ENCODE data around the gene ZFHX2. TPM values are rescaled to one million over a fixed set of nuclear protein-coding genes. Genes with fewer than 3 reads are reported as not detected.
"Not testable (repeated sequence)": the region's sequence is repeated elsewhere in the genome, so short reads cannot be mapped to it uniquely, and the experiment has no call there.

Gene ZFHX2
- not detected for total RNA-seq

DNA sequence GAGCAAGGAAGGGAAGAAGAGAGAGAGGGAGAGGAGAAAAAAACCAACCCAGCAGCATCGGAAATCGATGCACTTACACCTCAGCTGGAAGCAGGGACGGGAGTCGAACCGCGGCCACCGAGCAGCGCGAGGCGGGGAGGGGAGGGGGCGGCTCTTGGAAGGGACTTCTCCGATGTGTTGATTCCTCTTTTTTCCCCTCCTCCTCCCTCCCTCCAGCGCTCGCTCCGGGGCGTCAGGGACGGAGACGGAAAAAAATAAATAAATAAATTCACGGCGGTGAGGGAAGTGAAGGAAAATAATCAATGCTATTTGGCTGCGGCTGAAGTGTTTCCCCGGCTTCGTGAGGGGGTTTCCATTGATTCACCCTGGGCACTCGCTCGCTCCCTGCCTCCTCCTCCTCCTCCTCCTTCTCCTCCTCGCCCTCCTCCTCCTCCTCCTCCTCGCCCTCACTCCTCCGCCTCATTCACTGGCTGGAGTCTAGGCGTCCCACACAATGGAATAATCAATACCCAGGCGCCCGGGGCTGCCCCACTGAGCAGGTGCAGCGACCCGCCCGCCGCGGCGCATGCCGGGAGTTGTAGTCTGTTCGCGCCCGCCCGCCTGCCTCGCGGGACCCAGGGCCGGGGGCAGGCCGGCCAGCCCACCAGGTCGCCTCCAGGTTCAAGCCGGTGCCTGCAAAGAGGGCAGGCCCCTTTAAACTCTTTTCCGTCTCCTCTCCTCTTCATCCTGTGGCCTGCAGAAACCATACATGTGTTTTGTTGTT, at the start of gene ZFHX2:
Gene ZFHX2, minus strand, starts transcription at position 500 of the 763 bp plus-strand sequence. CDS start 16,440 bp downstream, outside the sequence.
- H3K9me3 ChIP-seq (ENCODE audit: control insufficient read depth in 3 of 3, low read length in 3 of 3), result no peaks in the 10 kb centered on the region
- H3K9ac ChIP-seq (ENCODE audit: low read depth in 1 of 3, low read length in 3 of 3), result peak within 1 kb of the TSS; percentile 68 to 76 (median 76)
- H3K27me3 ChIP-seq (ENCODE audit: control insufficient read depth in 3 of 3, insufficient read depth in 3 of 3, low read length in 3 of 3), result peaks cover 0 to 6% (median 0%) of the 10 kb centered on the region in 3 donors
- peaks cover 13 to 29% (median 18%) of the 10 kb centered on the region in 3 donors for H3K4me1 ChIP-seq (ENCODE audit: control insufficient read depth in 3 of 3, insufficient read depth in 3 of 3, low read length in 3 of 3)
- H3K4me3 ChIP-seq (ENCODE audit: low read length in 3 of 3), result peak within 1 kb of the TSS; percentile 79 to 88 (median 86)
- peak within 1 kb of the TSS; percentile 19 for H3K27ac ChIP-seq (ENCODE audit: low read depth, low read length)
- H3K36me3 ChIP-seq (ENCODE audit: control insufficient read depth in 3 of 3, insufficient read depth in 3 of 3, low read length in 3 of 3), result no peaks in the 10 kb centered on the region

DNA sequence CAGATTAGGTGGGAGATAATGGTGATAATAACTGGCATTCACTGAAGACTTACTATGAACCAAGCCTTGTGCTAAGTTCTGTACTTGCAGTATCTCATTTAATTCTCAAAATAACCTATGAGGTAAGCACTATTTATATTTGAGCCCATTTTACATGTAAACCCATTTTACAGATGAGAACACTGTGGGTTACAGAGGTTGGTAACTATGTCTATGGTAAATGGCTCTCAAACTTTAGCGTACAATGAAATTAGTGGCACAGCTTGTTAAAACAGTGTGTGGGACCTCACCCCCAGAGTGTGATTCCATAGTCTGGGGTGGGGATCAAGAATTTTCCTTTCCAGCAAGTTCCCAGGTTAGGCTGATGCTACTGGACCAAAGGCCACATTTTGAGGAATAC, 49.2 kb upstream of the ZFHX2 start:
- H3K27ac ChIP-seq (ENCODE audit: low read depth, low read length), result no peak overlapping the region
- H3K9me3 ChIP-seq (ENCODE audit: control insufficient read depth in 3 of 3, low read length in 3 of 3), result no peaks in the 10 kb centered on the region
- H3K27me3 ChIP-seq (ENCODE audit: control insufficient read depth in 3 of 3, insufficient read depth in 3 of 3, low read length in 3 of 3), result no peaks in the 10 kb centered on the region
- peaks cover under 1 to 10% (median 2%) of the 10 kb centered on the region in 3 donors for H3K4me1 ChIP-seq (ENCODE audit: control insufficient read depth in 3 of 3, insufficient read depth in 3 of 3, low read length in 3 of 3)
- H3K36me3 ChIP-seq (ENCODE audit: control insufficient read depth in 3 of 3, insufficient read depth in 3 of 3, low read length in 3 of 3), result no peaks in the 10 kb centered on the region
- H3K9ac ChIP-seq (ENCODE audit: low read depth in 1 of 3, low read length in 3 of 3), result no peak overlapping the region
- H3K4me3 ChIP-seq (ENCODE audit: low read length in 3 of 3), result no peak overlapping the region

GRCh38 chr14:23600322-23600707, 48.8 kb upstream of the ZFHX2 start:
- Histone ChIP-seq H3K36me3 (ENCODE audit: control insufficient read depth in 3 of 3, insufficient read depth in 3 of 3, low read length in 3 of 3) (no peaks in the 10 kb centered on the region), H3K9ac (ENCODE audit: low read depth in 1 of 3, low read length in 3 of 3) (no peak overlapping the region), H3K27me3 (ENCODE audit: control insufficient read depth in 3 of 3, insufficient read depth in 3 of 3, low read length in 3 of 3) (no peaks in the 10 kb centered on the region), H3K4me1 (ENCODE audit: control insufficient read depth in 3 of 3, insufficient read depth in 3 of 3, low read length in 3 of 3) (peaks cover 0 to 7% (median 0%) of the 10 kb centered on the region in 3 donors), H3K27ac (ENCODE audit: low read depth, low read length) (no peak overlapping the region), H3K9me3 (ENCODE audit: control insufficient read depth in 3 of 3, low read length in 3 of 3) (no peaks in the 10 kb centered on the region), H3K4me3 (ENCODE audit: low read length in 3 of 3) (no peak overlapping the region)

- not testable (repeated sequence) for H3K27ac ChIP-seq (ENCODE audit: low read depth, low read length); H3K4me3 ChIP-seq (ENCODE audit: low read length in 3 of 3); H3K36me3 ChIP-seq (ENCODE audit: control insufficient read depth in 3 of 3, insufficient read depth in 3 of 3, low read length in 3 of 3); H3K9ac ChIP-seq (ENCODE audit: low read depth in 1 of 3, low read length in 3 of 3); H3K4me1 ChIP-seq (ENCODE audit: control insufficient read depth in 3 of 3, insufficient read depth in 3 of 3, low read length in 3 of 3); H3K27me3 ChIP-seq (ENCODE audit: control insufficient read depth in 3 of 3, insufficient read depth in 3 of 3, low read length in 3 of 3); H3K9me3 ChIP-seq (ENCODE audit: control insufficient read depth in 3 of 3, low read length in 3 of 3)
These were observed 42.6 kb upstream of the ZFHX2 start for GRCh38 chr14:23594191-23594590.

- Histone ChIP-seq H3K36me3 (ENCODE audit: control insufficient read depth in 3 of 3, insufficient read depth in 3 of 3, low read length in 3 of 3) (no peaks in the 10 kb centered on the region), H3K9me3 (ENCODE audit: control insufficient read depth in 3 of 3, low read length in 3 of 3) (no peaks in the 10 kb centered on the region), H3K4me1 (ENCODE audit: control insufficient read depth in 3 of 3, insufficient read depth in 3 of 3, low read length in 3 of 3) (no peaks in the 10 kb centered on the region), H3K27ac (ENCODE audit: low read depth, low read length) (no peak overlapping the region), H3K9ac (ENCODE audit: low read depth in 1 of 3, low read length in 3 of 3) (no peak overlapping the region), H3K4me3 (ENCODE audit: low read length in 3 of 3) (no peak overlapping the region), H3K27me3 (ENCODE audit: control insufficient read depth in 3 of 3, insufficient read depth in 3 of 3, low read length in 3 of 3) (no peaks in the 10 kb centered on the region)
These were observed 38.6 kb upstream of the ZFHX2 start for GRCh38 chr14:23590198-23590597.

- H3K27ac ChIP-seq (ENCODE audit: low read depth, low read length), result no peak overlapping the region
These were observed 38.0 kb upstream of the ZFHX2 start for GRCh38 chr14:23589606-23590005.

GRCh38 chr14:23588884-23589598, 37.5 kb upstream of the ZFHX2 start:
- H3K4me3 ChIP-seq (ENCODE audit: low read length in 3 of 3), result no peak overlapping the region
- no peaks in the 10 kb centered on the region for H3K4me1 ChIP-seq (ENCODE audit: control insufficient read depth in 3 of 3, insufficient read depth in 3 of 3, low read length in 3 of 3)
- no peak overlapping the region for H3K27ac ChIP-seq (ENCODE audit: low read depth, low read length)
- H3K9me3 ChIP-seq (ENCODE audit: control insufficient read depth in 3 of 3, low read length in 3 of 3), result no peaks in the 10 kb centered on the region
- no peaks in the 10 kb centered on the region for H3K36me3 ChIP-seq (ENCODE audit: control insufficient read depth in 3 of 3, insufficient read depth in 3 of 3, low read length in 3 of 3)
- H3K27me3 ChIP-seq (ENCODE audit: control insufficient read depth in 3 of 3, insufficient read depth in 3 of 3, low read length in 3 of 3), result no peaks in the 10 kb centered on the region
- peak overlapping the region in 1 of 3 donors; percentile 8 for H3K9ac ChIP-seq (ENCODE audit: low read depth in 1 of 3, low read length in 3 of 3)

More at GRCh38 chr14:23589606-23590005, 38.0 kb upstream of the ZFHX2 start:
- Histone ChIP-seq H3K9ac (ENCODE audit: low read depth in 1 of 3, low read length in 3 of 3) (peak overlapping the region in 1 of 3 donors; percentile 8), H3K4me1 (ENCODE audit: control insufficient read depth in 3 of 3, insufficient read depth in 3 of 3, low read length in 3 of 3) (no peaks in the 10 kb centered on the region), H3K36me3 (ENCODE audit: control insufficient read depth in 3 of 3, insufficient read depth in 3 of 3, low read length in 3 of 3) (no peaks in the 10 kb centered on the region), H3K27me3 (ENCODE audit: control insufficient read depth in 3 of 3, insufficient read depth in 3 of 3, low read length in 3 of 3) (no peaks in the 10 kb centered on the region), H3K9me3 (ENCODE audit: control insufficient read depth in 3 of 3, low read length in 3 of 3) (no peaks in the 10 kb centered on the region), H3K4me3 (ENCODE audit: low read length in 3 of 3) (no peak overlapping the region)

DNA sequence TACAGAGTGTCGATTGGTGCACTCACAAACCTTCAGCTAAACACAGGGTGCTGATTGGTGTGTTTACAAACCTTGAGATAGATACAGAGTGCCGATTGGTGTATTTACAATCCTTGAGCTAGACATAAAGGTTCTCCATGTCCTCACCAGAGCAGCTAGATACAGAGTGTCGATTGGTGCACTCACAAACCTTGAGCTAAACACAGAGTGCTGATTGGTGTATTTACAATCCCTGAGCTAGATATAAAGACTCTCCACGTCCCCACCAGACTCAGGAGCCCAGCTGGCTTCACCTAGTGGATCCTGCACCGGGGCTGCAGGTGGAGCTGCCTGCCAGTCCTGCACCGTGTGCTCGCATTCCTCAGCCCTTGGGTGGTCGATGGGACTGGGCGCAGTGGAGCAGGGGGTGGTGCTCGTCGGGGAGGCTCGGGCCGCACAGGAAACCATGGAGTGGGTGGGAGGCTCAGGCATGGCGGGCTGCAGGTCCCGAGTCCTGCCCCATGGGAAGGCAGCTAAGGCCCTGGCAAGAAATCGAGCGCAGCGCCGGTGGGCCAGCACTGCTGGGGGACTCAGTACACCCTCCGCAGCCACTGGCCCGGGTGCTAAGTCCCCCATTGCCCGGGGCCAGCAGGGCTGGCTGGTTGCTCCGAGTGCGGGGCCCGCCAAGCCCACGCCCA, 33.1 kb upstream of the ZFHX2 start:
- not testable (repeated sequence) for H3K27ac ChIP-seq (ENCODE audit: low read depth, low read length); H3K4me3 ChIP-seq (ENCODE audit: low read length in 3 of 3); H3K4me1 ChIP-seq (ENCODE audit: control insufficient read depth in 3 of 3, insufficient read depth in 3 of 3, low read length in 3 of 3); H3K9ac ChIP-seq (ENCODE audit: low read depth in 1 of 3, low read length in 3 of 3); H3K36me3 ChIP-seq (ENCODE audit: control insufficient read depth in 3 of 3, insufficient read depth in 3 of 3, low read length in 3 of 3); H3K9me3 ChIP-seq (ENCODE audit: control insufficient read depth in 3 of 3, low read length in 3 of 3)
- peaks cover 12 to 25% (median 12%) of the 10 kb centered on the region in 3 donors for H3K27me3 ChIP-seq (ENCODE audit: control insufficient read depth in 3 of 3, insufficient read depth in 3 of 3, low read length in 3 of 3)

GRCh38 chr14:23583761-23584526, 32.4 kb upstream of the ZFHX2 start:
- H3K4me1 ChIP-seq (ENCODE audit: control insufficient read depth in 3 of 3, insufficient read depth in 3 of 3, low read length in 3 of 3), result not testable (repeated sequence)

More at GRCh38 chr14:23583761-23584526, 32.4 kb upstream of the ZFHX2 start:
- H3K36me3 ChIP-seq (ENCODE audit: control insufficient read depth in 3 of 3, insufficient read depth in 3 of 3, low read length in 3 of 3); H3K4me3 ChIP-seq (ENCODE audit: low read length in 3 of 3); H3K9ac ChIP-seq (ENCODE audit: low read depth in 1 of 3, low read length in 3 of 3); H3K9me3 ChIP-seq (ENCODE audit: control insufficient read depth in 3 of 3, low read length in 3 of 3); H3K27ac ChIP-seq (ENCODE audit: low read depth, low read length): not testable (repeated sequence)
- H3K27me3 ChIP-seq (ENCODE audit: control insufficient read depth in 3 of 3, insufficient read depth in 3 of 3, low read length in 3 of 3), result peaks cover 19 to 31% (median 19%) of the 10 kb centered on the region in 3 donors
